Lung (tissue), 12 donors: Measurements from ENCODE around the gene DNAH3. TPM values are rescaled to one million over a fixed set of nuclear protein-coding genes. Genes with fewer than 3 reads are reported as not detected.
A peak's percentile ranks its signal among the peaks of the same experiment; 100 is the strongest.

ENCODE experiments used
- ATAC-seq: fragments of 200-7000 bp; cut with Tn5 transposase; one replicate; pipeline ENCODE4 v1.9.1; 2020; ENCODE audit warnings: moderate number of reproducible peaks; ENCODE audit not compliant: insufficient read depth, low FRiP score
- DNase-seq, 3 donors: peaks; one replicate each; pipeline ENCODE4 v3.0.0-alpha.2; 2013 to 2017
- H3K27ac ChIP-seq, 2 donors: one replicate each; pipeline ENCODE4 v1.5.1; 2013; ENCODE audit warnings: mild to moderate bottlenecking in 2 of 2, moderate library complexity in 2 of 2, control low read depth in 1 of 2, inconsistent platforms in 1 of 2, low read depth in 1 of 2, low read length in 1 of 2
- H3K27me3 ChIP-seq, 3 donors: one replicate each; pipeline ENCODE4 v1.5.1; 2013; ENCODE audit warnings: low read length in 2 of 3; ENCODE audit not compliant: control insufficient read depth in 3 of 3, insufficient read depth in 3 of 3
- H3K36me3 ChIP-seq, 4 donors: one replicate each; pipeline ENCODE4 v1.5.1; 2013; ENCODE audit warnings: low read length in 4 of 4, mild to moderate bottlenecking in 1 of 4, moderate library complexity in 1 of 4; ENCODE audit not compliant: control insufficient read depth in 4 of 4, insufficient read depth in 4 of 4
- H3K4me1 ChIP-seq, 5 donors: one replicate each; pipeline ENCODE4 v1.5.1; 2013; ENCODE audit warnings: low read length in 5 of 5, mild to moderate bottlenecking in 2 of 5, moderate library complexity in 1 of 5; ENCODE audit not compliant: control insufficient read depth in 5 of 5, insufficient read depth in 5 of 5
- H3K4me3 ChIP-seq: one replicate; pipeline ENCODE4 v1.5.1; 2013; ENCODE audit warnings: mild to moderate bottlenecking, control low read depth, moderate library complexity
- H3K9ac ChIP-seq, 2 donors: one replicate each; pipeline ENCODE4 v1.5.1; 2013; ENCODE audit warnings: low read length in 2 of 2, control low read depth in 1 of 2; ENCODE audit not compliant: insufficient read depth in 1 of 2
- H3K9me3 ChIP-seq, 4 donors: one replicate each; pipeline ENCODE4 v1.5.1; 2013; ENCODE audit warnings: low read length in 3 of 4, mild to moderate bottlenecking in 1 of 4, moderate library complexity in 1 of 4; ENCODE audit not compliant: control insufficient read depth in 4 of 4, insufficient read depth in 3 of 4
- WGBS, 2 donors: extraction: QIAGEN DNeasy Blood & Tissue Kit; methylation state at CpG; one replicate each; pipeline ENCODE4 v1.1.7; 2013; 5-methylcytosine and 5-hydroxymethylcytosine counted together
- polyA plus RNA-seq, 2 donors: library from polyadenylated mRNA; stranded (reverse); fragments of 200-250 nt; gene quantifications; one replicate each; pipeline ENCODE4 v1.2.1, GENCODE V29; 2013
- total RNA-seq, 2 donors: library from RNA; depleted of rRNA in 1 of 2; stranded (reverse); fragments of >200 nt in 1 of 2; gene quantifications; one replicate each; pipeline ENCODE4 v1.2.1, GENCODE V29; 2014 to 2021
- TF ChIP-seq, protein P1 (sequence below): IDR thresholded peaks from 2 replicates; pipeline ENCODE4 v1.5.1; 2012; ENCODE audit warnings: mild to moderate bottlenecking; ENCODE audit errors: control extremely low read depth, extremely low read depth
- donor health status: control.
- donor health status: control.
- donor health status: Bipolar disorder and iron deficiency.
- donor health status: healthy.
- donor health status: DM: yes; HTN: yes; CAD: no.

DNAH3 gene
- total and polyA plus RNA-seq, 4 donors: 1.0 to 24.1 (median 12.8) TPM

GRCh38 chr16:21126518-21126917 is 24.1 kb downstream of the DNAH3 start:
- Histone ChIP-seq H3K9ac (no peak overlapping the region), H3K9me3 (no peaks in the 10 kb centered on the region), H3K4me1 (no peaks in the 10 kb centered on the region), H3K27ac (no peak overlapping the region), H3K27me3 (no peaks in the 10 kb centered on the region), H3K4me3 (no peak overlapping the region), H3K36me3 (no peaks in the 10 kb centered on the region)
- 77 to 89% methylated on average over 7 of the region's 7 CpGs for WGBS, 2 donors
- ATAC-seq: no peak
- TF ChIP-seq, protein P1, sequence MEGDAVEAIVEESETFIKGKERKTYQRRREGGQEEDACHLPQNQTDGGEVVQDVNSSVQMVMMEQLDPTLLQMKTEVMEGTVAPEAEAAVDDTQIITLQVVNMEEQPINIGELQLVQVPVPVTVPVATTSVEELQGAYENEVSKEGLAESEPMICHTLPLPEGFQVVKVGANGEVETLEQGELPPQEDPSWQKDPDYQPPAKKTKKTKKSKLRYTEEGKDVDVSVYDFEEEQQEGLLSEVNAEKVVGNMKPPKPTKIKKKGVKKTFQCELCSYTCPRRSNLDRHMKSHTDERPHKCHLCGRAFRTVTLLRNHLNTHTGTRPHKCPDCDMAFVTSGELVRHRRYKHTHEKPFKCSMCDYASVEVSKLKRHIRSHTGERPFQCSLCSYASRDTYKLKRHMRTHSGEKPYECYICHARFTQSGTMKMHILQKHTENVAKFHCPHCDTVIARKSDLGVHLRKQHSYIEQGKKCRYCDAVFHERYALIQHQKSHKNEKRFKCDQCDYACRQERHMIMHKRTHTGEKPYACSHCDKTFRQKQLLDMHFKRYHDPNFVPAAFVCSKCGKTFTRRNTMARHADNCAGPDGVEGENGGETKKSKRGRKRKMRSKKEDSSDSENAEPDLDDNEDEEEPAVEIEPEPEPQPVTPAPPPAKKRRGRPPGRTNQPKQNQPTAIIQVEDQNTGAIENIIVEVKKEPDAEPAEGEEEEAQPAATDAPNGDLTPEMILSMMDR: no peak
- no peak for DNase-seq

- TF ChIP-seq, protein P1: no peak
- no peak overlapping the region for H3K9ac ChIP-seq
- 94% methylated on average over 7 of the region's 7 CpGs for WGBS, 2 donors
Observed at GRCh38 chr16:21125191-21125590, 25.5 kb downstream of the DNAH3 start.

DNA sequence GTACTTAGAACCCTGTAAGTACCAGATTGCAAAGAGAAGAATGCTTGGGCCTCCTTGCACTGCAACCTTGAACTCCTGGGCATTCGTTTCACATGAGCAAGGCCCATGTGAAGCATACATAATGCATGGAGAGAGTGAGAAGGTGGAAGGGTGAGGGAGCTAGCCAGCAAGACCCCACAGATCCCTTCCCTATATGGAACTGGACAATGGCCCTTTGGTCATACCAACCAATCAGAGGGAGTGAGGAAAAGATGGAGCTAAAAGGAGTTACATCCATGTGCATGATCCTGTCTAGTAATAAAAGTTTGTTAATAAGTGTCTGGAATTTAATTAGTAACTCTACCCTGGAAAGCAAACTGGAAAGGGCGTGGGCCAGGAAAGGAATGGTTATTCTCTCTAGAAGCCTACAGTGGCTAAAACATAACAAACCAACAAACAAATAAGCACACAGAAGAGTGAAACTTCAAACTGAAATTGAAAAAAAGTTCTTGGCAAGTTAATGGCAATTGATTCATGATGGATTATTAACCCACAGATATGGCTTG is 29.6 kb downstream of the DNAH3 start:
- TF ChIP-seq, protein P1: no peak
- Histone ChIP-seq H3K9ac (no peak overlapping the region), H3K27me3 (no peaks in the 10 kb centered on the region), H3K36me3 (no peaks in the 10 kb centered on the region), H3K4me3 (no peak overlapping the region), H3K4me1 (no peaks in the 10 kb centered on the region), H3K9me3 (no peaks in the 10 kb centered on the region), H3K27ac (no peak overlapping the region)
- DNase-seq (no peak), ATAC-seq (no peak)
- 76 to 83% methylated on average over 2 of the region's 2 CpGs for WGBS, 2 donors

More at GRCh38 chr16:21125191-21125590, 25.5 kb downstream of the DNAH3 start:
- H3K9me3 ChIP-seq: no peaks in the 10 kb centered on the region
- H3K27me3 ChIP-seq: no peaks in the 10 kb centered on the region
- no peaks in the 10 kb centered on the region for H3K4me1 ChIP-seq
- H3K27ac ChIP-seq: peak overlapping the region in 1 of 2 donors; percentile 14
- no peaks in the 10 kb centered on the region for H3K36me3 ChIP-seq
- DNase-seq: no peak
- ATAC-seq: no peak
- H3K4me3 ChIP-seq: no peak overlapping the region

- 83 to 96% methylated on average over 4 of the region's 4 CpGs for WGBS, 2 donors
- TF ChIP-seq, protein P1: no peak
- Histone ChIP-seq H3K9me3 (no peaks in the 10 kb centered on the region), H3K27ac (no peak overlapping the region), H3K4me3 (no peak overlapping the region), H3K36me3 (no peaks in the 10 kb centered on the region), H3K27me3 (no peaks in the 10 kb centered on the region), H3K9ac (no peak overlapping the region), H3K4me1 (peaks cover 0 to 2% (median 0%) of the 10 kb centered on the region in 5 donors)
- DNase-seq (no peak), ATAC-seq (no peak)
Observed at GRCh38 chr16:21117567-21117966, 33.1 kb downstream of the DNAH3 start.
